Neural progenitor cell (in vitro differentiated cells): ENCODE data around the gene HOXB9. TPM values are rescaled to one million over a fixed set of nuclear protein-coding genes. Genes with fewer than 3 reads are reported as not detected.
A peak's percentile ranks its signal among the peaks of the same experiment; 100 is the strongest.

Experiments
- DNase-seq: peaks from one replicate; pipeline ENCODE4 v3.0.0-alpha.2; 2016; ENCODE audit warnings: low spot score
- H2AFZ ChIP-seq: fragments of 200-600 bp; sonication (generic); replicated peaks from 2 replicates; pipeline ENCODE4 v1.6.1; 2016; ENCODE audit warnings: antibody characterized with exemption
- H3F3A ChIP-seq: fragments of 200-600 bp; sonication (generic); 2 replicates; pipeline ENCODE4 v1.6.1; 2016; ENCODE audit warnings: antibody characterized with exemption, low read depth
- H3K27ac ChIP-seq: fragments of 200-600 bp; sonication (generic); 2 replicates; pipeline ENCODE4 v1.5.1; 2016; ENCODE audit warnings: mild to moderate bottlenecking
- H3K27me3 ChIP-seq: fragments of 200-600 bp; sonication (generic); 2 replicates; pipeline ENCODE4 v1.6.1; 2016; ENCODE audit warnings: mild to moderate bottlenecking, moderate library complexity
- H3K36me3 ChIP-seq: fragments of 200-600 bp; sonication (generic); 2 replicates; pipeline ENCODE4 v1.5.1; 2016
- H3K4me1 ChIP-seq: fragments of 200-600 bp; sonication (generic); 2 replicates; pipeline ENCODE4 v1.6.1; 2016; ENCODE audit warnings: mixed run types
- H3K4me2 ChIP-seq: fragments of 200-600 bp; sonication (generic); 2 replicates; pipeline ENCODE4 v1.6.1; 2016
- H3K4me3 ChIP-seq: fragments of 200-600 bp; sonication (generic); 2 replicates; pipeline ENCODE4 v1.5.1; 2016
- H3K79me2 ChIP-seq: fragments of 200-600 bp; sonication (generic); 2 replicates; pipeline ENCODE4 v1.6.1; 2016; ENCODE audit warnings: low read depth
- H3K9ac ChIP-seq: fragments of 200-600 bp; sonication (generic); 2 replicates; pipeline ENCODE4 v1.6.1; 2016
- H3K9me3 ChIP-seq: fragments of 200-600 bp; sonication (generic); 2 replicates; pipeline ENCODE4 v1.5.1; 2016; ENCODE audit warnings: low read depth
- H4K20me1 ChIP-seq: fragments of 200-600 bp; sonication (generic); 2 replicates; pipeline ENCODE4 v1.6.1; 2016; ENCODE audit warnings: low read depth
- H3K27ac Mint-ChIP-seq: 3 replicates; pipeline ENCODE4 v1.8.0; 2021; ENCODE audit warnings: mixed read lengths
- H3K27me3 Mint-ChIP-seq: 2 replicates; pipeline ENCODE4 v1.8.0; 2022; ENCODE audit warnings: low read depth, mild to moderate bottlenecking, inconsistent platforms, moderate library complexity, mixed read lengths; ENCODE audit not compliant: insufficient read depth
- H3K36me3 Mint-ChIP-seq: 3 replicates; pipeline ENCODE4 v1.8.0; 2021; ENCODE audit warnings: mixed read lengths
- H3K4me1 Mint-ChIP-seq: 3 replicates; pipeline ENCODE4 v1.8.0; 2021; ENCODE audit warnings: mixed read lengths
- H3K4me3 Mint-ChIP-seq: 3 replicates; pipeline ENCODE4 v1.8.0; 2021; ENCODE audit warnings: mild to moderate bottlenecking, moderate library complexity, mixed read lengths
- H3K9me3 Mint-ChIP-seq: 3 replicates; pipeline ENCODE4 v1.8.0; 2020; ENCODE audit warnings: mixed read lengths
- CTCF ChIP-seq: fragments of 200-600 bp; sonication (generic); IDR thresholded peaks from 2 replicates; pipeline ENCODE4 v1.5.1; 2017; ENCODE audit warnings: antibody characterized with exemption, mild to moderate bottlenecking
- EZH2 ChIP-seq: fragments of 200-600 bp; sonication (generic); IDR thresholded peaks from 2 replicates; pipeline ENCODE4 v1.6.1; 2017; ENCODE audit warnings: antibody characterized with exemption, mild to moderate bottlenecking, moderate library complexity
- EZH2phosphoT487 ChIP-seq: fragments of 200-600 bp; sonication (generic); IDR thresholded peaks from 2 replicates; pipeline ENCODE4 v1.6.1; 2017; ENCODE audit warnings: antibody characterized with exemption
- total RNA-seq: library from RNA; depleted of rRNA; stranded (reverse); fragments of >200 nt; gene quantifications from 2 replicates; pipeline ENCODE4 v1.2.3, GENCODE V29; 2015; ENCODE audit warnings: low replicate concordance

The HOXB9 gene
- total RNA-seq, 1 donor from 2014 or later, result not detected

- Histone ChIP-seq H3K4me2 (no peak overlapping the region), H3K27me3 (peaks cover 100% of the 10 kb centered on the region), H3K27ac (no peak overlapping the region), H2AFZ (no peak overlapping the region), H3K79me2 (no peaks in the 10 kb centered on the region), H3K4me1 (no peaks in the 10 kb centered on the region), H4K20me1 (peaks cover 74% of the 10 kb centered on the region), H3K9me3 (no peaks in the 10 kb centered on the region), H3F3A (no peaks in the 10 kb centered on the region), H3K4me3 (no peak overlapping the region), H3K9ac (no peak overlapping the region), H3K36me3 (no peaks in the 10 kb centered on the region)
- Mint-ChIP-seq H3K9me3 (peaks cover 6% of the 10 kb centered on the region), H3K27ac (no peak overlapping the region), H3K4me3 (no peak overlapping the region), H3K36me3 (peaks cover 2% of the 10 kb centered on the region), H3K27me3 (peaks cover 77% of the 10 kb centered on the region), H3K4me1 (no peaks in the 10 kb centered on the region)
- DNase-seq, result no peak
- no peak for TF ChIP-seq CTCF
- no peak for TF ChIP-seq EZH2
- TF ChIP-seq EZH2phosphoT487, result no peak
Measured at GRCh38 chr17:48645639-48646182, 19.6 kb upstream of the HOXB9 start.

GRCh38 chr17:48644910-48645557 is 18.9 kb upstream of the HOXB9 start:
- Histone ChIP-seq H3K79me2 (no peaks in the 10 kb centered on the region), H3K4me2 (no peak overlapping the region), H3K4me3 (no peak overlapping the region), H3K9me3 (no peaks in the 10 kb centered on the region), H3K9ac (no peak overlapping the region), H2AFZ (no peak overlapping the region), H3F3A (no peaks in the 10 kb centered on the region), H3K27ac (no peak overlapping the region), H4K20me1 (peaks cover 81% of the 10 kb centered on the region), H3K36me3 (no peaks in the 10 kb centered on the region), H3K27me3 (peaks cover 100% of the 10 kb centered on the region), H3K4me1 (no peaks in the 10 kb centered on the region)
- TF ChIP-seq EZH2phosphoT487, result no peak
- no peak for TF ChIP-seq CTCF
- no peak for TF ChIP-seq EZH2
- H3K27me3 Mint-ChIP-seq, result peaks cover 84% of the 10 kb centered on the region
- H3K4me3 Mint-ChIP-seq, result no peak overlapping the region
- H3K27ac Mint-ChIP-seq, result no peak overlapping the region
- peak; percentile 1 for DNase-seq
- H3K9me3 Mint-ChIP-seq, result peaks cover 8% of the 10 kb centered on the region
- peaks cover 2% of the 10 kb centered on the region for H3K36me3 Mint-ChIP-seq
- no peaks in the 10 kb centered on the region for H3K4me1 Mint-ChIP-seq

GRCh38 chr17:48644159-48644558 is 18.0 kb upstream of the HOXB9 start:
- peaks cover 100% of the 10 kb centered on the region for H3K27me3 ChIP-seq
- no peak overlapping the region for H3K4me3 ChIP-seq
- no peak overlapping the region for H2AFZ ChIP-seq
- Mint-ChIP-seq H3K36me3 (peaks cover 2% of the 10 kb centered on the region), H3K4me1 (no peaks in the 10 kb centered on the region), H3K27me3 (peaks cover 91% of the 10 kb centered on the region), H3K4me3 (no peak overlapping the region), H3K27ac (no peak overlapping the region), H3K9me3 (peaks cover 8% of the 10 kb centered on the region)
- no peak for DNase-seq
- no peak overlapping the region for H3K9ac ChIP-seq
- no peak for TF ChIP-seq EZH2phosphoT487
- TF ChIP-seq CTCF, result no peak
- no peak for TF ChIP-seq EZH2
- H3K27ac ChIP-seq, result no peak overlapping the region
- H3K9me3 ChIP-seq, result no peaks in the 10 kb centered on the region
- no peaks in the 10 kb centered on the region for H3F3A ChIP-seq
- no peaks in the 10 kb centered on the region for H3K79me2 ChIP-seq
- no peaks in the 10 kb centered on the region for H3K36me3 ChIP-seq
- no peak overlapping the region for H3K4me2 ChIP-seq
- H3K4me1 ChIP-seq, result no peaks in the 10 kb centered on the region
- H4K20me1 ChIP-seq, result peaks cover 88% of the 10 kb centered on the region
